ENCODE results near the gene DCAF11.
A peak's percentile ranks its signal among the peaks of the same experiment; 100 is the strongest.

DCAF11 gene

GRCh38 chr14:24122898-24123297 lies 8.3 kb downstream of the DCAF11 start:
- no peak for DNase-seq

GRCh38 chr14:24123424-24124417 lies 9.1 kb downstream of the DCAF11 start:
- no peak for DNase-seq

GRCh38 chr14:24126939-24127338 lies 12.4 kb downstream of the DCAF11 start:
- DNase-seq, result no peak

- DNase-seq, result no peak
Observed at GRCh38 chr14:24127673-24128072, 13.1 kb downstream of the DCAF11 start.

GRCh38 chr14:24129410-24129998 lies 14.9 kb downstream of the DCAF11 start:
- no peak for DNase-seq

GRCh38 chr14:24130380-24130716 lies 15.8 kb downstream of the DCAF11 start, which contains the start of gene FITM1:
TSS of gene FITM1 (plus strand) at chr14:24130659. CDS start at chr14:24131564, 905 bp downstream.
- no peak for DNase-seq

- DNase-seq, result no peak
Observed at GRCh38 chr14:24130717-24131548, 16.4 kb downstream of the DCAF11 start.

- no peak for DNase-seq
Observed at GRCh38 chr14:24131549-24131966, 17.0 kb downstream of the DCAF11 start.

GRCh38 chr14:24132061-24132685 lies 17.6 kb downstream of the DCAF11 start:
- DNase-seq, result no peak

- no peak for DNase-seq
Observed at GRCh38 chr14:24132976-24133375, 18.4 kb downstream of the DCAF11 start.

- no peak for DNase-seq
Observed at GRCh38 chr14:24133735-24134134, 19.2 kb downstream of the DCAF11 start.

- no peak for DNase-seq
Observed at GRCh38 chr14:24135584-24135833, 20.9 kb downstream of the DCAF11 start.

GRCh38 chr14:24135834-24136683 lies 21.5 kb downstream of the DCAF11 start, which contains the start of gene PSME1:
TSS of gene PSME1 (plus strand) at chr14:24136194. CDS start at chr14:24136263, 69 bp downstream.
- peak; percentile 89 for DNase-seq

GRCh38 chr14:24136684-24137528 lies 22.3 kb downstream of the DCAF11 start:
- DNase-seq, result no peak

- DNase-seq, result no peak
Observed at GRCh38 chr14:24137529-24138395, 23.2 kb downstream of the DCAF11 start.

GRCh38 chr14:24138396-24139271 lies 24.1 kb downstream of the DCAF11 start:
- no peak for DNase-seq

GRCh38 chr14:24139272-24139934 lies 24.8 kb downstream of the DCAF11 start:
- no peak for DNase-seq

All from GDM1 (cell line).